A673 (cell line): ENCODE measurements around the gene PCNA. TPM values are rescaled to one million over a fixed set of nuclear protein-coding genes. Genes with fewer than 3 reads are reported as not detected.

Source experiments
- BruUV-seq: library from RNA; stranded (reverse); fragments of 400-500 nt; replicated peaks from 2 replicates; lab custom pipeline; 2021; lab: Mats Ljungman, UMichigan
- CTCF ChIA-PET: fragments of 300-600 bp; sonication (Branson Sonifier 250); formaldehyde crosslinking; loops from one replicate; lab custom pipeline; 2022; ENCODE audit warnings: antibody characterized with exemption; lab: Charles Lee
- POLR2A ChIA-PET: fragments of 300-600 bp; sonication (Branson Sonifier 250); formaldehyde crosslinking; loops from one replicate; lab custom pipeline; 2022; ENCODE audit warnings: antibody characterized with exemption; ENCODE audit not compliant: low non-redundant PET; lab: Charles Lee
- DNase-seq: peaks from one replicate; pipeline ENCODE4 v3.0.0-alpha.2; 2015; ENCODE audit warnings: low spot score
- H3K27ac ChIP-seq: fragments of 200-600 bp; sonication (generic); 2 replicates; pipeline ENCODE4 v1.5.1; 2016; ENCODE audit warnings: mixed run types, low read depth, mild to moderate bottlenecking, mixed read lengths, antibody characterized with exemption, low read length; ENCODE audit not compliant: poor library complexity, severe bottlenecking
- H3K27me3 ChIP-seq: fragments of 200-600 bp; sonication (generic); replicated peaks from 2 replicates; pipeline ENCODE4 v1.6.1; 2017; ENCODE audit warnings: mixed run types, low read depth, mild to moderate bottlenecking, mixed read lengths, antibody characterized with exemption, low read length; ENCODE audit not compliant: insufficient read depth, poor library complexity
- H3K36me3 ChIP-seq: fragments of 200-600 bp; sonication (generic); 2 replicates; pipeline ENCODE4 v1.6.1; 2016; ENCODE audit warnings: mixed run types, mild to moderate bottlenecking, mixed read lengths, antibody characterized with exemption, low read length; ENCODE audit not compliant: insufficient read depth, poor library complexity, severe bottlenecking
- H3K4me1 ChIP-seq: fragments of 200-600 bp; sonication (generic); 2 replicates; pipeline ENCODE4 v1.6.1; 2017; ENCODE audit warnings: mixed run types, mild to moderate bottlenecking, mixed read lengths, antibody characterized with exemption, low read length; ENCODE audit not compliant: insufficient read depth, poor library complexity, severe bottlenecking
- H3K4me3 ChIP-seq: fragments of 200-600 bp; sonication (generic); 2 replicates; pipeline ENCODE4 v1.5.1; 2016; ENCODE audit warnings: low read depth, mixed run types, mild to moderate bottlenecking, mixed read lengths, low read length; ENCODE audit not compliant: poor library complexity, severe bottlenecking
- H3K9me3 ChIP-seq: fragments of 200-600 bp; sonication (generic); 2 replicates; pipeline ENCODE4 v1.6.1; 2016; ENCODE audit warnings: mixed run types, low read depth, mild to moderate bottlenecking, mixed read lengths, antibody characterized with exemption, low read length; ENCODE audit not compliant: poor library complexity, severe bottlenecking
- EZH2 ChIP-seq: fragments of 200-600 bp; sonication (generic); IDR thresholded peaks from 2 replicates; pipeline ENCODE4 v1.6.1; 2017; ENCODE audit warnings: borderline replicate concordance, low read depth, mild to moderate bottlenecking, mixed read lengths, antibody characterized with exemption, low read length; ENCODE audit not compliant: poor library complexity, severe bottlenecking
- intact Hi-C: fragments of 100-400 bp; cut with micrococcal nuclease; formaldehyde crosslinking; loops from one replicate; pipeline ENCODE4 v1.10.0; 2022; ENCODE audit not compliant: unreplicated experiment
- total RNA-seq: library from RNA; stranded (reverse); gene quantifications from 2 replicates; pipeline ENCODE4 v1.2.3, GENCODE V29; 2021
- TF ChIP-seq, protein P1 (sequence below): fragments of 300-800, 200-600 bp; sonication (generic); conservative IDR thresholded peaks from 2 replicates; pipeline ENCODE4 v1.5.1; 2017; ENCODE audit warnings: low read depth, mild to moderate bottlenecking, antibody characterized with exemption, low read length, moderate library complexity, mixed read lengths

The PCNA gene
- total RNA-seq, 1 experiment from 2014 or later, result 397 TPM

DNA sequence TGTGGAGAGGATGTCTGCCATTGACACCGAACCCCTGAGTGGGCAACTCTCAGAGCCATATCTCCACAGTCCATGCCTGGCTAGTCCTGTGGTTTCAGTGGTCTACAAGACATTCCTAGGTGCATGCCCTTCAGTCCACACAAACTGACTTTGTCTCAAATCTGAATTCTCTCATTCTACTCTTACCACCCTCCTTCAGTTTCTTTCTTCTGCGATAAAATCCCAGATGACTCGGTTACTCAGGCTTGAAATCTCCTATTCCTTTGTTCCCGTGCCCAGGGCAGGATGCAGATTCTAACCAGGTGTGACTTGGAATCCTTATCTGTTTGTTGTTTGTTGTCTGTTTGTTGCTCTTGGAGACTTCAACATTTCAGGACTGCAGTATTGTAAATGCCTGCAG, 16.3 kb upstream of the PCNA start:
- POLR2A ChIA-PET, result no interaction called here
- DNase-seq, result no peak

DNA sequence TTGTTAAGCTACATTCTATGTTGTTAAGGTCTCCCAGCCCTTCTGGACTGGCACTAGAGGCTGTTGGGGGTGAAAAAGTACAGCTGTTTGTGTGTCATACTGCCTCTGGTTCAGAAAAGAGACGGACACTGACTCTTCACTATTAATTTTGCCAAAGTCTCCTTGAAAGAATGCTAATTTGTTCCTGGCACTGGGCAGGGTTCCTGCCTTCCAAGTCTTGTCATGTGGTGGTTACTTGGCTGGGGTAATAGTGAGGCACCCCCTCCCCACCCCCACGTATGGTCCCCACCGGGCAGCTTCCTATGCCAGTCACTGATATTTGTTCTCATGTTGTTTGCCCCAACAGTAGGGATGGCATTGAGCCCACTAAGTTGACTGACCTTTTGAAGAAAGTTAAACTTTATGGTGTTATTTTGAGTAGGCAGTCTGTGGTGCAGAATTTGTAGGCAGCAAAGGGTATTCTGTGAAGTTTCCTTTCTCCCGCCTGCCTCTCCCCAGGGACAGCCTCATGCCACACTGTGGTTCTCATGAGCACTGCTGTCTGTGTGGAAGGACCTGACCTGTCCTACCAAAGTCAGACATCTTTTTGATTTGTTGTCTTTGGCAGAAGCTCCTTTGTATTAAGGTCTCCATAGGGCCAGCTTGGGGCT, 15.7 kb upstream of the PCNA start:
- BruUV-seq, result no TSS peak
- POLR2A ChIA-PET, result no interaction called here
- no peak overlapping the region for H3K4me3 ChIP-seq
- intact Hi-C loops, result no loop called here
- H3K4me1 ChIP-seq, result peaks cover 32% of the 10 kb centered on the region
- H3K27me3 ChIP-seq, result no peaks in the 10 kb centered on the region
- CTCF ChIA-PET, result no interaction called here
- no peak for TF ChIP-seq EZH2
- TF ChIP-seq, protein P1, sequence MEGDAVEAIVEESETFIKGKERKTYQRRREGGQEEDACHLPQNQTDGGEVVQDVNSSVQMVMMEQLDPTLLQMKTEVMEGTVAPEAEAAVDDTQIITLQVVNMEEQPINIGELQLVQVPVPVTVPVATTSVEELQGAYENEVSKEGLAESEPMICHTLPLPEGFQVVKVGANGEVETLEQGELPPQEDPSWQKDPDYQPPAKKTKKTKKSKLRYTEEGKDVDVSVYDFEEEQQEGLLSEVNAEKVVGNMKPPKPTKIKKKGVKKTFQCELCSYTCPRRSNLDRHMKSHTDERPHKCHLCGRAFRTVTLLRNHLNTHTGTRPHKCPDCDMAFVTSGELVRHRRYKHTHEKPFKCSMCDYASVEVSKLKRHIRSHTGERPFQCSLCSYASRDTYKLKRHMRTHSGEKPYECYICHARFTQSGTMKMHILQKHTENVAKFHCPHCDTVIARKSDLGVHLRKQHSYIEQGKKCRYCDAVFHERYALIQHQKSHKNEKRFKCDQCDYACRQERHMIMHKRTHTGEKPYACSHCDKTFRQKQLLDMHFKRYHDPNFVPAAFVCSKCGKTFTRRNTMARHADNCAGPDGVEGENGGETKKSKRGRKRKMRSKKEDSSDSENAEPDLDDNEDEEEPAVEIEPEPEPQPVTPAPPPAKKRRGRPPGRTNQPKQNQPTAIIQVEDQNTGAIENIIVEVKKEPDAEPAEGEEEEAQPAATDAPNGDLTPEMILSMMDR, result no peak
- peak; percentile 29 for DNase-seq
- no peaks in the 10 kb centered on the region for H3K36me3 ChIP-seq
- peak overlapping the region; percentile 58 for H3K27ac ChIP-seq
- no peaks in the 10 kb centered on the region for H3K9me3 ChIP-seq

More for the DNA sequence above, 16.3 kb upstream of the PCNA start:
- no peaks in the 10 kb centered on the region for H3K36me3 ChIP-seq
- BruUV-seq, result no TSS peak
- CTCF ChIA-PET, result no interaction called here
- no peak overlapping the region for H3K27ac ChIP-seq
- no peak overlapping the region for H3K4me3 ChIP-seq
- H3K27me3 ChIP-seq, result no peaks in the 10 kb centered on the region
- no peak for TF ChIP-seq EZH2
- TF ChIP-seq, protein P1, result no peak
- peaks cover 30% of the 10 kb centered on the region for H3K4me1 ChIP-seq
- no peaks in the 10 kb centered on the region for H3K9me3 ChIP-seq
- intact Hi-C loops, result no loop called here

DNA sequence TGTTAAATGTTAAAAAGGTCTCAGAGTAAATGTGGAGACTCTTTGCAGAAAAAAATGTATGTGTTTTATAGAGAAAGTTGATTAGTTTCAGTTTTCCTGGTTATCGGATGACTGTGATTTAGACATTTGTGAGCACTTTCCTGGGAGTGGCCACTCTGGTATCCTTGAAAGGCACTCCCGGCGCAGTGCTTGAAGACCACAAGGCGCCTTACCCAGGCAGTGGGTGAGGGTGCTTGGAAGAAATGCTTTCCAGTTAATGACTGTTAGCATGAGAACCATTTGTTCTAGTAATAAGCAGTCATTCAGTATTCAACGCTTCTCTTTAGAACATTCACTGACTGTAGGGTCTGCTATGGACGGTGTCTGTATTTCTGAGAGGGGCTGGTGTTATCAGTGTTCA, 14.2 kb upstream of the PCNA start:
- TF ChIP-seq, protein P1, result no peak
- no peak for TF ChIP-seq EZH2
- H3K27ac ChIP-seq, result no peak overlapping the region
- ChIA-PET POLR2A (no interaction called here), CTCF (no interaction called here)
- peaks cover 38% of the 10 kb centered on the region for H3K4me1 ChIP-seq
- H3K4me3 ChIP-seq, result no peak overlapping the region
- no peaks in the 10 kb centered on the region for H3K27me3 ChIP-seq
- H3K9me3 ChIP-seq, result no peaks in the 10 kb centered on the region
- H3K36me3 ChIP-seq, result peaks cover 3% of the 10 kb centered on the region
- no TSS peak for BruUV-seq
- no peak for DNase-seq
- intact Hi-C loops, result loop anchor here (5.0 kb wide), 1 partner anchor 33 kb away; no protein-coding TSS in a partner anchor
